ENCODE results near the gene TNFAIP3.
"Not testable (repeated sequence)": the region's sequence is repeated elsewhere in the genome, so short reads cannot be mapped to it uniquely, and the experiment has no call there.

TNFAIP3 gene

GRCh38 chr6:137839076-137839475 is 28.0 kb upstream of the TNFAIP3 start:
- no peak for DNase-seq (ENCODE audit: low read depth in 1 of 2, low spot score in 1 of 2)
- H3K4me3 ChIP-seq (replicated peaks; ENCODE audit: insufficient read depth, low read length): no peak overlapping the region
- H3K27me3 ChIP-seq (ENCODE audit: insufficient read depth, poor library complexity, severe bottlenecking): no peaks in the 10 kb centered on the region
- no peak for TF ChIP-seq POLR2AphosphoS5 (IDR thresholded peaks at IDR 0.05; ENCODE audit: low read depth)
- no peak for TF ChIP-seq GABPA (IDR thresholded peaks at IDR 0.05; ENCODE audit: low read depth)
- TF ChIP-seq, protein P1, sequence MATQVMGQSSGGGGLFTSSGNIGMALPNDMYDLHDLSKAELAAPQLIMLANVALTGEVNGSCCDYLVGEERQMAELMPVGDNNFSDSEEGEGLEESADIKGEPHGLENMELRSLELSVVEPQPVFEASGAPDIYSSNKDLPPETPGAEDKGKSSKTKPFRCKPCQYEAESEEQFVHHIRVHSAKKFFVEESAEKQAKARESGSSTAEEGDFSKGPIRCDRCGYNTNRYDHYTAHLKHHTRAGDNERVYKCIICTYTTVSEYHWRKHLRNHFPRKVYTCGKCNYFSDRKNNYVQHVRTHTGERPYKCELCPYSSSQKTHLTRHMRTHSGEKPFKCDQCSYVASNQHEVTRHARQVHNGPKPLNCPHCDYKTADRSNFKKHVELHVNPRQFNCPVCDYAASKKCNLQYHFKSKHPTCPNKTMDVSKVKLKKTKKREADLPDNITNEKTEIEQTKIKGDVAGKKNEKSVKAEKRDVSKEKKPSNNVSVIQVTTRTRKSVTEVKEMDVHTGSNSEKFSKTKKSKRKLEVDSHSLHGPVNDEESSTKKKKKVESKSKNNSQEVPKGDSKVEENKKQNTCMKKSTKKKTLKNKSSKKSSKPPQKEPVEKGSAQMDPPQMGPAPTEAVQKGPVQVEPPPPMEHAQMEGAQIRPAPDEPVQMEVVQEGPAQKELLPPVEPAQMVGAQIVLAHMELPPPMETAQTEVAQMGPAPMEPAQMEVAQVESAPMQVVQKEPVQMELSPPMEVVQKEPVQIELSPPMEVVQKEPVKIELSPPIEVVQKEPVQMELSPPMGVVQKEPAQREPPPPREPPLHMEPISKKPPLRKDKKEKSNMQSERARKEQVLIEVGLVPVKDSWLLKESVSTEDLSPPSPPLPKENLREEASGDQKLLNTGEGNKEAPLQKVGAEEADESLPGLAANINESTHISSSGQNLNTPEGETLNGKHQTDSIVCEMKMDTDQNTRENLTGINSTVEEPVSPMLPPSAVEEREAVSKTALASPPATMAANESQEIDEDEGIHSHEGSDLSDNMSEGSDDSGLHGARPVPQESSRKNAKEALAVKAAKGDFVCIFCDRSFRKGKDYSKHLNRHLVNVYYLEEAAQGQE (IDR thresholded peaks at IDR 0.05; ENCODE audit: insufficient replicate concordance, low read depth): no peak
- peak; percentile 3; the same call in 1 of the 2 replicates for TF ChIP-seq SPI1 (IDR thresholded peaks at IDR 0.05; ENCODE audit: borderline replicate concordance, low read depth)
- H3K27ac ChIP-seq (replicated peaks): no peak overlapping the region

DNA sequence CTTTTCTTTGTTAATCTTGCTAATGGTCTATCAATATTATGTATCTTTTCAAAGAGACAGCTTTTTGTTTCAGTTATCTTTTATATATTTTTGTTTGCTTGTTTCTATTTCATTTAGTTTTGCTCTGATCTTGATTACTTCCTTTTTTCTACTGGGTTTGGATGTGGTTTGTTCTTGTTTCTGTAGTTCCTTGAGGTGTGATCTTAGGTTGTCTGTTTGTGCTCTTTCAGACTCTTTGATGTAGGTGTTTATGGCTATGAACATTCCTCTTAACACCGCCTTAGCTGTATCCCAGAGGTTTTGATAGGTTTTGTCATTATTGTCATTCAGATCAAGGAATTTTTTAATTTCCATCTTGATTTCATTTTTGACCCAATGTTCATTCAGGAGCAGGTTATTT is 26.8 kb upstream of the TNFAIP3 start:
- H3K4me3 ChIP-seq (replicated peaks; ENCODE audit: insufficient read depth, low read length): no peak overlapping the region
- no peak for DNase-seq (ENCODE audit: low read depth in 1 of 2, low spot score in 1 of 2)
- H3K27me3 ChIP-seq (ENCODE audit: insufficient read depth, poor library complexity, severe bottlenecking): no peaks in the 10 kb centered on the region
- TF ChIP-seq, protein P2, sequence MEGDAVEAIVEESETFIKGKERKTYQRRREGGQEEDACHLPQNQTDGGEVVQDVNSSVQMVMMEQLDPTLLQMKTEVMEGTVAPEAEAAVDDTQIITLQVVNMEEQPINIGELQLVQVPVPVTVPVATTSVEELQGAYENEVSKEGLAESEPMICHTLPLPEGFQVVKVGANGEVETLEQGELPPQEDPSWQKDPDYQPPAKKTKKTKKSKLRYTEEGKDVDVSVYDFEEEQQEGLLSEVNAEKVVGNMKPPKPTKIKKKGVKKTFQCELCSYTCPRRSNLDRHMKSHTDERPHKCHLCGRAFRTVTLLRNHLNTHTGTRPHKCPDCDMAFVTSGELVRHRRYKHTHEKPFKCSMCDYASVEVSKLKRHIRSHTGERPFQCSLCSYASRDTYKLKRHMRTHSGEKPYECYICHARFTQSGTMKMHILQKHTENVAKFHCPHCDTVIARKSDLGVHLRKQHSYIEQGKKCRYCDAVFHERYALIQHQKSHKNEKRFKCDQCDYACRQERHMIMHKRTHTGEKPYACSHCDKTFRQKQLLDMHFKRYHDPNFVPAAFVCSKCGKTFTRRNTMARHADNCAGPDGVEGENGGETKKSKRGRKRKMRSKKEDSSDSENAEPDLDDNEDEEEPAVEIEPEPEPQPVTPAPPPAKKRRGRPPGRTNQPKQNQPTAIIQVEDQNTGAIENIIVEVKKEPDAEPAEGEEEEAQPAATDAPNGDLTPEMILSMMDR (IDR thresholded peaks at IDR 0.05; ENCODE audit: insufficient read depth, low read length): no peak
- TF ChIP-seq, protein P1 (IDR thresholded peaks at IDR 0.05; ENCODE audit: insufficient replicate concordance, low read depth): no peak
- TF ChIP-seq POLR2AphosphoS5 (IDR thresholded peaks at IDR 0.05; ENCODE audit: low read depth): no peak
- no peak for TF ChIP-seq SPI1 (IDR thresholded peaks at IDR 0.05; ENCODE audit: borderline replicate concordance, low read depth)
- TF ChIP-seq GABPA (IDR thresholded peaks at IDR 0.05; ENCODE audit: low read depth): no peak
- no peak overlapping the region for H3K27ac ChIP-seq (replicated peaks)

GRCh38 chr6:137843211-137843610 is 23.8 kb upstream of the TNFAIP3 start:
- DNase-seq (ENCODE audit: low read depth in 1 of 2, low spot score in 1 of 2): no peak
- TF ChIP-seq, protein P2 (IDR thresholded peaks at IDR 0.05; ENCODE audit: insufficient read depth, low read length): no peak
- TF ChIP-seq GABPA (IDR thresholded peaks at IDR 0.05; ENCODE audit: low read depth) (no peak), POLR2AphosphoS5 (IDR thresholded peaks at IDR 0.05; ENCODE audit: low read depth) (no peak), SPI1 (IDR thresholded peaks at IDR 0.05; ENCODE audit: borderline replicate concordance, low read depth) (no peak)
- TF ChIP-seq, protein P1 (IDR thresholded peaks at IDR 0.05; ENCODE audit: insufficient replicate concordance, low read depth): no peak

GRCh38 chr6:137844327-137844726 is 22.7 kb upstream of the TNFAIP3 start:
- not testable (repeated sequence) for H3K27ac ChIP-seq (replicated peaks); DNase-seq (ENCODE audit: low read depth in 1 of 2, low spot score in 1 of 2); H3K4me3 ChIP-seq (replicated peaks; ENCODE audit: insufficient read depth, low read length); H3K27me3 ChIP-seq (ENCODE audit: insufficient read depth, poor library complexity, severe bottlenecking)

More at GRCh38 chr6:137843211-137843610, 23.8 kb upstream of the TNFAIP3 start:
- H3K27me3 ChIP-seq (ENCODE audit: insufficient read depth, poor library complexity, severe bottlenecking): no peaks in the 10 kb centered on the region
- no peak overlapping the region for H3K4me3 ChIP-seq (replicated peaks; ENCODE audit: insufficient read depth, low read length)
- H3K27ac ChIP-seq (replicated peaks): no peak overlapping the region

- not testable (repeated sequence) for H3K27me3 ChIP-seq (ENCODE audit: insufficient read depth, poor library complexity, severe bottlenecking); H3K4me3 ChIP-seq (replicated peaks; ENCODE audit: insufficient read depth, low read length); H3K27ac ChIP-seq (replicated peaks); DNase-seq (ENCODE audit: low read depth in 1 of 2, low spot score in 1 of 2)
Measured at GRCh38 chr6:137844773-137845172, 22.3 kb upstream of the TNFAIP3 start.

All from HL-60 (cell line).